BLaER1 treated with 17β-estradiol and CSF1 and Interleukin-3, amounts not matched to agents 10 nM and 100 nM (cell line): Measurements from ENCODE around the gene CD63.

Experiments used
- H3K27ac ChIP-seq, 11 experiments: shearing (Covaris generic); formaldehyde crosslinking; 2 replicates each; pipeline ENCODE4 v1.8.1; 2022
- H3K27me3 ChIP-seq, 11 experiments: shearing (Covaris generic); formaldehyde crosslinking; 2 replicates each; pipeline ENCODE4 v1.8.1; 2022
- H3K36me3 ChIP-seq, 11 experiments: shearing (Covaris generic); formaldehyde crosslinking; 2 replicates each; pipeline ENCODE4 v1.8.1; 2022
- H3K4me1 ChIP-seq, 10 experiments: shearing (Covaris generic); formaldehyde crosslinking; 2 replicates each; pipeline ENCODE4 v1.8.1; 2022
- H3K4me2 ChIP-seq, 11 experiments: shearing (Covaris generic); formaldehyde crosslinking; 2 replicates each; pipeline ENCODE4 v1.8.1; 2022
- H3K4me3 ChIP-seq, 10 experiments: shearing (Covaris generic); formaldehyde crosslinking; 2 replicates each; pipeline ENCODE4 v1.8.1; 2022
- H3K9ac ChIP-seq, 11 experiments: shearing (Covaris generic); formaldehyde crosslinking; 2 replicates each; pipeline ENCODE4 v1.8.1; 2022
- H3K9me3 ChIP-seq, 11 experiments: shearing (Covaris generic); formaldehyde crosslinking; replicated peaks in 1 of 11; 2 replicates each; pipeline ENCODE4 v1.8.1; 2022
- H4K20me1 ChIP-seq, 11 experiments: shearing (Covaris generic); formaldehyde crosslinking; 2 replicates each; pipeline ENCODE4 v1.8.1; 2022
- Cebpa-rat ChIP-seq, 11 experiments: shearing (Covaris generic); IDR thresholded peaks; 2 replicates each; pipeline ENCODE4 v1.8.1; 2022

Gene CD63

DNA sequence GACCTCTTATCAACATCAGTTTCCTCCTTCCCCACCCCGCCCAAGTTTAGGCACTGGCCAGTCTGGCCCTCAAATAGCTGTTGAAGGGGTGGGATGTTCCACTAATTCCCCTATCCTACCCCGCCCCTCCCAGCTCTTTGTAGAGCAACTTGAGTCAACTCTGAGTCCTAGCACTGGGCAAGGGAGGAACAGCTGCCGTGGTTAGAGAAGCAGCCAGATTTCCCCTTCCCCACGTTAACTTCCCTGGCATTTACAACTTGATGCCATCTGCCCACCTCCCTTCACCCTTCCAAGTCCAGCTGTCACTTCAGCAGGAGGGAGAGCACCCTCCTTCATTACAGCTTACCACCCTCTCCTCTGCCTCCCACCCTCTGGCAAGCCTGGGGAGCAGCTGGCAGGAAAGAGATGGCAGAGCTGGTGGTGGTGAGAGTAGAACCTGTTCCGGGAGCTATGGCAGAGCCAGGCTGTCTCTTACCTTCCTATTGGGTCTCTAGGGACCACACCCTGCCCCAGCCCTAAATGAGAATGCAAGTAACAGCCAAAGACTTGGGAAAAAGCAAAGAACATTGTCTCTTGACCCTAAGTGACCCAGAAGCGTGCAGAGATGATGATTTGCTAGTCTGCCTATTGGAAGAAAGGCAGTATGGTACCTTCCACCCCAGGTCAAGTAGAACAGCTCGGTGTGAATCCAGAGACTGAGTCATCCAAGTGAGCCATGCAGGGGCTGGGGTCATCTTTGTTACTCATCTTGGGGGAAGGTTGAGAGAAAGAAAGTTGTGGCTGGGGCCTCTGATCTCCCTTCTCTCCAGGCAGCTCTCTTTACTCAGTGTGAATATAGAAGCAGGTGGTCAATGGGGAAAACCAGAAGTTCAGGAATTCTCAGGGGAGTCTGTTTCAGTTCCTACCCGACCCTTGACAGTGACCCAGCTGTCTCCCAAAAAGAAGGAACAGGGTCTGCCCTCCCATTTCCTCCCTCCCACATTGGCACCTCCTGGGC lies 11.5 kb downstream of the CD63 start:
- Histone ChIP-seq H3K4me1 (peaks cover 41 to 69% (median 68%) of the 10 kb centered on the region in 10 experiments), H3K27me3 (peaks cover 0 to 6% (median 0%) of the 10 kb centered on the region in 11 experiments; a peak in 4 of 22 replicates), H3K36me3 (peaks cover 0 to 21% (median 15%) of the 10 kb centered on the region in 11 experiments; a peak in 15 of 22 replicates), H3K27ac (peak overlapping the region in 9 of 11 experiments; percentile 87 to 94 (median 90); a peak in 18 of 22 replicates), H4K20me1 (peaks cover 0 to 48% (median 0%) of the 10 kb centered on the region in 11 experiments; a peak in 5 of 22 replicates), H3K9ac (peak overlapping the region; percentile 27 to 91 (median 88); a peak in 21 of 22 replicates), H3K9me3 (no peaks in the 10 kb centered on the region), H3K4me2 (peak overlapping the region; percentile 81 to 98 (median 94)), H3K4me3 (peak overlapping the region; percentile 61 to 90 (median 78))
- TF ChIP-seq Cebpa-rat (IDR thresholded peaks at IDR 0.05), result no peak

DNA sequence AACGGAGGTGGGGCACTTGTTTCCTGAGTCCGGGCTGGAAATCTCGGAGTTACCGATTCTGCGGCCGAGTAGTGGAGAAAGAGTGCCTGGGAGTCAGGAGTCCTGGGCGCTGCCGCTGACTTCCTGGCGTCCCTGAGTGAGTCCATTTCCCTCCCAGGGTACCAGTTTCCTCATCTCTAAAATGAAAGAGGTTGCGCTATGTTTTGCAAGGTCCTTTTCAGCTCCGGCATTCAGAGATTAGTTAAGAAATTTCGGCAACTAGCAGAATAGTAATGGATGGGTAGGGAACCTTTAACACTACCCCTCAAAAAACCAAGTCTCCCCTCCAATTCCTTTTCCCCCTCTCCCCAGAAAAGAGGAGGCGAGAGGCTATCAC lies 12.2 kb downstream of the CD63 start:
- Histone ChIP-seq H3K4me1 (peaks cover 41 to 62% (median 61%) of the 10 kb centered on the region in 10 experiments), H3K36me3 (peaks cover 0 to 20% (median 15%) of the 10 kb centered on the region in 11 experiments; a peak in 15 of 22 replicates), H3K9me3 (no peaks in the 10 kb centered on the region), H3K9ac (peak overlapping the region; percentile 82 to 91 (median 88)), H3K27ac (peak overlapping the region; percentile 83 to 94 (median 89); a peak in 21 of 22 replicates), H4K20me1 (peaks cover 0 to 44% (median 0%) of the 10 kb centered on the region in 11 experiments; a peak in 5 of 22 replicates), H3K4me2 (peak overlapping the region; percentile 81 to 98 (median 94)), H3K27me3 (peaks cover 0 to 14% (median 0%) of the 10 kb centered on the region in 11 experiments; a peak in 4 of 22 replicates), H3K4me3 (peak overlapping the region; percentile 61 to 90 (median 78))
- peak in 1 of 11 experiments; percentile 59; a peak in 2 of 22 replicates for TF ChIP-seq Cebpa-rat (IDR thresholded peaks at IDR 0.05)

DNA sequence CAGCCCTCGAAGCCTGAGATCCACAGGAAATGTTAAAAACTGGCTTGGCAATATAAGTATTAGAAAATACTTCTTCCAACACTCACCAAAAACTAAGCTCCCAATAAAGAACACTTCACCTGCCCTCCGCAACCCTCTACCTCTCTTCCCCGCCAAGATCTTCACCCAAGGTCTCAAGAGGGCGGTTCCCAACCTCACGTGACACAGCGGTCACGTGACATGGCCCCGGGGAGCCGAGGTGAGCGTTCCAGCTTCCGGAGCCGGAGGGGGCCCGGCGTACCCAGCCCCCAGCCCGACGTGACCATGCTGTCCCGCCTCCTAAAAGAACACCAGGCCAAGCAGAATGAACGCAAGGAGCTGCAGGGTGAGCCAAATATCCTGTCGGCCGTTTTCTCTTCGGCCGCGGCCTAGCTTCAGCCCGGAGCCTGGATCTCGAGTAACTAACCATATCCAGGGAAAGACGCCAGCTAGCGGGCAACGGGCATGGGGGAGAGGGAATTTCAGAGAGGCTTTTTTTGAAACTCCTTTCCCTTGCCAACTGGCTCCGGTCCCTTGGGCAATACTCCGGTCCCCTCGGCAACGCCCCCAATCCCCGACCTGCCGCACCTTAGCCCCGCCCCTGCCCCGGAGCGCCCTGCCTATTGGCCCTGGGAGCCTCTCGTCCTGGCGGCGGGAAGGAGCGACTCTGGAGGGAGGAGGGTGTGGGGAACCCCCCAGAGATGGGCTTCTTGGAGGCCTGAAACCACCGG lies 12.8 kb downstream of the CD63 start, which contains the start of gene BLOC1S1:
TSS of gene BLOC1S1 (plus strand) at position 214 of the 749 bp plus-strand sequence. CDS start at position 220, 6 bp downstream.
- H3K9me3 ChIP-seq, result no peaks in the 10 kb centered on the region
- H3K4me2 ChIP-seq, result peak within 1 kb of the TSS; percentile 81 to 98 (median 94)
- H3K27ac ChIP-seq, result peak within 1 kb of the TSS; percentile 83 to 94 (median 89)
- H3K9ac ChIP-seq, result peak within 1 kb of the TSS; percentile 82 to 91 (median 88)
- H3K4me1 ChIP-seq, result peaks cover 41 to 56% (median 55%) of the 10 kb centered on the region in 10 experiments
- no peak for TF ChIP-seq Cebpa-rat (IDR thresholded peaks at IDR 0.05)
- H4K20me1 ChIP-seq, result peaks cover 0 to 38% (median 0%) of the 10 kb centered on the region in 11 experiments; a peak in 5 of 22 replicates
- peaks cover 0 to 16% (median 0%) of the 10 kb centered on the region in 11 experiments; a peak in 4 of 22 replicates for H3K27me3 ChIP-seq
- peaks cover 0 to 20% (median 15%) of the 10 kb centered on the region in 11 experiments; a peak in 15 of 22 replicates for H3K36me3 ChIP-seq
- peak within 1 kb of the TSS; percentile 61 to 90 (median 78) for H3K4me3 ChIP-seq

DNA sequence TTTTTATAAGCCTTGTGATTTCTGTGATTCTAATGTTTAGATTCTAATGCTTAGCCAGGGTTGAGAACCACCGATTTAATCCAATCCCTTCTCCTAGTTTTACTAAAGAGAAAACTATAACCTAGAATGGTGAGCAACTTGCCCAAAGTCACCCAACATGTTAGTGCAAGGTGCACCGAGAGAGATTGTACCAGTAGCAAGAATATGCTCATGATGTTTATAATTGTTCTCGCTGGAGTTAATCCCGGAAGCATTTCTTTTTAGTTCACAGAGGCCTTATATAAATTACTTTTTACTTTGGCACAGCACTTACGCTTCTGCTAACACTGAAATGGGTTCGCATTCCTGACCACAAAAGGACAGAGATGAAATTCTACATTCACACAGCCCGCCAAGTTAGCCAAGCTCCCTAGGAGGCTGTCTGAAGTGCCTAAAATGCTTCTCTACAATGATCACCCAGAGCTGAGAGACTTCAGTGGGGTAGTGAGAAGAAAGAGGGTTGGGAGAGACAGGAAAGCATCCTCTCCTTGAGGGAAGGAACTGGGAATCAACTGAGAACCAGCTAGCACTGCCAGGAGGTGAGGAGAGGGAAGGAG lies 13.5 kb downstream of the CD63 start:
- peak overlapping the region; percentile 82 to 91 (median 88); a peak in 18 of 22 replicates for H3K9ac ChIP-seq
- H4K20me1 ChIP-seq, result peaks cover 0 to 35% (median 0%) of the 10 kb centered on the region in 11 experiments; a peak in 4 of 22 replicates
- H3K36me3 ChIP-seq, result peaks cover 0 to 18% (median 15%) of the 10 kb centered on the region in 11 experiments; a peak in 15 of 22 replicates
- H3K27ac ChIP-seq, result peak overlapping the region; percentile 83 to 94 (median 89); a peak in 20 of 22 replicates
- H3K4me3 ChIP-seq, result peak overlapping the region; percentile 61 to 90 (median 78); a peak in 18 of 20 replicates
- peaks cover 0 to 24% (median 0%) of the 10 kb centered on the region in 11 experiments; a peak in 5 of 22 replicates for H3K27me3 ChIP-seq
- no peak for TF ChIP-seq Cebpa-rat (IDR thresholded peaks at IDR 0.05)
- peak overlapping the region; percentile 81 to 98 (median 94) for H3K4me2 ChIP-seq
- H3K9me3 ChIP-seq, result no peaks in the 10 kb centered on the region
- H3K4me1 ChIP-seq, result peaks cover 41 to 49% (median 47%) of the 10 kb centered on the region in 10 experiments

DNA sequence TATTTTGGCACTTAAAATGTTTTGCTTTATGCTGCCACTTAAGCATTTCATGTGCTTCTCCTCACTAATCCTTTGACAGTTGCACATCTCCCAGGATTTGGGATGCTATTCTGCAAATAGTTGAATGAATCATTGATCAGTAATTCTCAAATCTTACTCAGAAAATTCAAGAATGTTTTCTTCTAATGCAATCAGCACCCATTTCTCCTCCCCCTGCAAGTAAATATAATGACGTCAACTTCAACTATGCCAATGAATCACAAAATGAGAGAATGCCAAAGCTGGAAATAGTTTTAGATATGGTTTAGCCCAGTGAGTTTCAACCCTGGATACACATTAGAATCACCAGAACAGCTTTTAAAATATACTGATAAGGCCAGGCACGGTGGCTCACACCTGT lies 15.1 kb downstream of the CD63 start:
- Histone ChIP-seq H4K20me1 (peaks cover 0 to 27% (median 0%) of the 10 kb centered on the region in 11 experiments; a peak in 4 of 22 replicates), H3K4me3 (no peak overlapping the region), H3K36me3 (peaks cover 0 to 3% (median under 1%) of the 10 kb centered on the region in 11 experiments; a peak in 7 of 22 replicates), H3K4me1 (peaks cover 39 to 47% (median 44%) of the 10 kb centered on the region in 10 experiments), H3K9me3 (no peaks in the 10 kb centered on the region), H3K27ac (no peak overlapping the region), H3K27me3 (peaks cover 0 to 33% (median 0%) of the 10 kb centered on the region in 11 experiments; a peak in 9 of 22 replicates), H3K4me2 (no peak overlapping the region), H3K9ac (no peak overlapping the region)
- TF ChIP-seq Cebpa-rat (IDR thresholded peaks at IDR 0.05), result no peak

DNA sequence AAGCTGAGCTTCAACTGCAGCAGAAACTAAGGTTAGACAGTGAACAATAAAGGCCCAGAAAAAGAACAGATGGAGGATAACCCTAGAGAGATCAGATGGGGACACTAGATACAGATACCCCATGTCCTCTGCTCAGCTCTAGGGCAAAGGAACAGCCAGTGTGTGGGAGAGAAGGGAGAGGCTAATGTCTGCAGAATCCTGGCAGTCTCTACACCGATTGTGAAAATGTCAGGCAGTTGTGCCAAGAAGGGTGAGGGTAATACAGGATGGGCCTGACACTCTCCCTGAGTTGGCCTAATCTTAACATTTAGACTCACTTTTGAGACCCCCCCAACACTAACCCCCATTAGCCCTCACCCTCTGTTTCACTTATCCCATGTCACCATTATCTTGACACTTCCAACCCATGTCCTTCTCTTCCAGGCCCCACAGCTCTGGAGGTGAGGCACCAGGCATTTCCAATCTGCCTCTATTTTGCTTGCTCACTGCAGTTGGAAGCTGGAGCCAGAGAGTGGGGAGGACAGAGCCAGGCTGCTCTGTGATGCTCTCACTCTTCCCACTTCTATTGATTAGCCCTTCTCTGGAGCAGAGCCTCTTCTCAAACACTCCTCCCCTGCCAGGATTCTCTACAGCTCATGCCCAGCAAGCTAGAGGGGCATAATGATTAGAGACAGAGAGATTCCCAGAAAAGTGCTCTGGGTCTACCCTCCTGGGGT lies 16.0 kb downstream of the CD63 start:
- peaks cover 0 to 33% (median 0%) of the 10 kb centered on the region in 11 experiments; a peak in 9 of 22 replicates for H3K27me3 ChIP-seq
- peaks cover 35 to 45% (median 44%) of the 10 kb centered on the region in 10 experiments for H3K4me1 ChIP-seq
- H3K4me2 ChIP-seq, result no peak overlapping the region
- H3K27ac ChIP-seq, result no peak overlapping the region
- H4K20me1 ChIP-seq, result peaks cover 0 to 20% (median 0%) of the 10 kb centered on the region in 11 experiments; a peak in 4 of 22 replicates
- TF ChIP-seq Cebpa-rat (IDR thresholded peaks at IDR 0.05), result no peak
- no peak overlapping the region for H3K9ac ChIP-seq
- no peaks in the 10 kb centered on the region for H3K36me3 ChIP-seq
- no peaks in the 10 kb centered on the region for H3K9me3 ChIP-seq
- no peak overlapping the region for H3K4me3 ChIP-seq

DNA sequence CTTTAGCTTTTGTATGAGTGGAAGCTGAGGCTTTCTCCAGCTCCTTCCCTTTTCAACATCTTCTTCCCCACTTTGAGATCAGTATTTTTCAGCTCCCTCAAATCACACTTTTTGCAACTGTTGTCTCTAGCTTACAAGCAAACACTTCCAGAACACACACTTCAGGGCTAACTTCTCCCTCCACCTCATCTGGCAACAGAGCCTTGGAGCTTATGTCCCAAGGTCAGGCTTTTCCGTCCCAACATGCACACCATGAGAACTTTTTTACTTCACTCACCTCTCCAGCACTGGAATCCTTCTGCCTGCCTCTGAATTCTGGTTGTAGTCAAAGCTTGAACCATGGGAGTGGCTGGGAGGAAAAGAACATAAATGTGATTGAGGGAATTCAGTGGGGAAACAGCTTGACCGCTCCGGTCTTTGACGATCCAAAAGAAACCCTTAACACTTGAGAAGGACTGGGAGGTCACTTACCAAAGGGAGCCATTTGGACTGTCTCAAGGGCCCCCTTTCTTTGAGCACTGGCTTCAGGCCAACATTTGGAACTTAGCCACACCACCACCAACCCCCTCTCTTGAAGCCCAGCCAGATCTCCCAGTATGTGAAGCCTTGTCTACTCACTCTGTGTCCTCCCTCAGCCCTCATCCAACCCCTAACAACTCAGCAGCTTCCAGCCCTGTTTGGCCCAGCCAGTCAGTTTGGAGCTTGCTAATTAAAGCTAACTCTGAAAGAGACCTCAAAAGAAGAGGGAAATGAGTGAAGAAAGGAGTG lies 16.8 kb downstream of the CD63 start:
- Histone ChIP-seq H3K27me3 (peaks cover 5 to 39% (median 6%) of the 10 kb centered on the region in 11 experiments), H3K36me3 (no peaks in the 10 kb centered on the region), H3K27ac (no peak overlapping the region), H3K4me2 (no peak overlapping the region), H3K4me3 (no peak overlapping the region), H3K4me1 (peaks cover 32 to 43% (median 41%) of the 10 kb centered on the region in 10 experiments), H3K9me3 (no peaks in the 10 kb centered on the region), H3K9ac (no peak overlapping the region), H4K20me1 (peaks cover 0 to 12% (median 0%) of the 10 kb centered on the region in 11 experiments; a peak in 4 of 22 replicates)
- TF ChIP-seq Cebpa-rat (IDR thresholded peaks at IDR 0.05), result no peak
